HCT116 (cell line): ENCODE measurements around the gene ZNFX1. TPM values are rescaled to one million over a fixed set of nuclear protein-coding genes. Genes with fewer than 3 reads are reported as not detected.
"Not testable (repeated sequence)": the region's sequence is repeated elsewhere in the genome, so short reads cannot be mapped to it uniquely, and the experiment has no call there.

Experiments
- ATAC-seq: fragments of 200-7000 bp; cut with Tn5 transposase; 2 replicates; pipeline ENCODE4 v1.9.1; 2020; ENCODE audit warnings: mild to moderate bottlenecking, moderate library complexity
- BruUV-seq: library from RNA; stranded (reverse); fragments of 400-500 nt; replicated peaks from 2 replicates; lab custom pipeline; 2021; lab: Mats Ljungman, UMichigan
- CTCF ChIA-PET: fragments of 300-600 bp; sonication (Branson Sonifier 250); formaldehyde crosslinking; loops from one replicate; lab custom pipeline; 2021; ENCODE audit warnings: antibody characterized with exemption; lab: Charles Lee
- POLR2A ChIA-PET: fragments of 300-600, 350-600 bp; sonication (Branson Sonifier 250); formaldehyde crosslinking; loops from one replicate; lab custom pipeline; 2021; ENCODE audit warnings: antibody characterized with exemption; lab: Charles Lee
- RAD21 ChIA-PET, 2 experiments: fragments of 300-600 bp; sonication (Branson Sonifier 250); formaldehyde crosslinking; loops; one replicate each; lab custom pipeline; 2023; ENCODE audit warnings: low total read pairs in 2 of 2; ENCODE audit not compliant: uncharacterized antibody in 2 of 2, unreplicated experiment in 2 of 2, low non-redundant PET in 1 of 2; lab: Charles Lee
- DNase-seq: peaks from one replicate; pipeline ENCODE4 v3.0.0-alpha.2; 2010; ENCODE audit warnings: low read depth, low spot score
- H2AFZ ChIP-seq: fragments of 200-600 bp; shearing (Covaris generic), sonication (generic); 2 replicates; pipeline ENCODE4 v1.6.1; 2017; ENCODE audit warnings: low read depth, mixed run types, mixed read lengths, antibody characterized with exemption, low read length; ENCODE audit not compliant: poor library complexity, severe bottlenecking
- H3K27ac ChIP-seq: 2 replicates; pipeline ENCODE4 v1.5.1; 2012; ENCODE audit warnings: low read depth, low read length
- H3K27me3 ChIP-seq: fragments of 200-600 bp; sonication (generic); 2 replicates; pipeline ENCODE4 v1.6.1; 2016; ENCODE audit warnings: mixed run types, low read length, mixed read lengths; ENCODE audit not compliant: insufficient read depth
- H3K36me3 ChIP-seq, 2 experiments: fragments of 200-500 bp in 1 of 2; fragments of 200-600 bp in 1 of 2; sonication (Bioruptor generic) in 1 of 2; sonication (generic) in 1 of 2; 2 replicates each; pipeline versions ENCODE4 v1.5.1 to v1.6.1; 2014 to 2016; ENCODE audit warnings: low read length in 2 of 2, inconsistent platforms in 1 of 2, mixed read lengths in 1 of 2, mixed run types in 1 of 2; ENCODE audit not compliant: insufficient read depth in 2 of 2, control insufficient read depth in 1 of 2
- H3K4me1 ChIP-seq, 2 experiments: fragments of 200-600 bp in 1 of 2; sonication (generic) in 1 of 2; 2 replicates each; pipeline versions ENCODE4 v1.5.1 to v1.6.1; 2012 to 2017; ENCODE audit warnings: low read length in 2 of 2, inconsistent platforms in 1 of 2, mild to moderate bottlenecking in 1 of 2, mixed read lengths in 1 of 2, mixed run types in 1 of 2, moderate library complexity in 1 of 2; ENCODE audit not compliant: insufficient read depth in 2 of 2, control insufficient read depth in 1 of 2
- H3K4me2 ChIP-seq: fragments of 200-600 bp; sonication (generic); 2 replicates; pipeline ENCODE4 v1.6.1; 2017; ENCODE audit warnings: mixed run types, low read length, mixed read lengths
- H3K4me3 ChIP-seq, 2 experiments: fragments of 200-600 bp in 1 of 2; sonication (generic) in 1 of 2; replicated peaks in 1 of 2; 2 replicates each; pipeline ENCODE4 v1.5.1; 2011 to 2016; ENCODE audit warnings: low read length in 2 of 2, control low read depth in 1 of 2, low read depth in 1 of 2, mild to moderate bottlenecking in 1 of 2, mixed read lengths in 1 of 2, mixed run types in 1 of 2
- H3K79me2 ChIP-seq: fragments of 200-600 bp; sonication (generic); 2 replicates; pipeline ENCODE4 v1.6.1; 2017; ENCODE audit warnings: mild to moderate bottlenecking, mixed run types, low read length, moderate library complexity, mixed read lengths; ENCODE audit not compliant: insufficient read depth
- H3K9ac ChIP-seq: fragments of 200-600 bp; sonication (generic); 2 replicates; pipeline ENCODE4 v1.6.1; 2016; ENCODE audit warnings: low read length, mixed read lengths
- H3K9me2 ChIP-seq: fragments of 200-600 bp; sonication (generic), shearing (Covaris generic); 2 replicates; pipeline ENCODE4 v1.6.1; 2017; ENCODE audit warnings: mixed run types, mild to moderate bottlenecking, moderate library complexity; ENCODE audit not compliant: insufficient read depth
- H3K9me3 ChIP-seq, 2 experiments: fragments of 200-500 bp in 1 of 2; fragments of 200-600 bp in 1 of 2; sonication (Bioruptor generic) in 1 of 2; sonication (generic) in 1 of 2; 2 replicates each; pipeline ENCODE4 v1.6.1; 2014 to 2017; ENCODE audit warnings: low read length in 2 of 2, mixed read lengths in 2 of 2, inconsistent platforms in 1 of 2, low read depth in 1 of 2, mild to moderate bottlenecking in 1 of 2, mixed run types in 1 of 2, moderate library complexity in 1 of 2; ENCODE audit not compliant: control insufficient read depth in 1 of 2, insufficient read depth in 1 of 2
- H4K20me1 ChIP-seq: fragments of 200-600 bp; sonication (generic), shearing (Covaris generic); 2 replicates; pipeline ENCODE4 v1.6.1; 2017; ENCODE audit warnings: mixed run types, mild to moderate bottlenecking, moderate library complexity; ENCODE audit not compliant: insufficient read depth
- ATF3 ChIP-seq: IDR thresholded peaks from 2 replicates; pipeline ENCODE4 v1.6.1; 2012
- EZH2 ChIP-seq: fragments of 200-600 bp; sonication (generic); IDR thresholded peaks from 2 replicates; pipeline ENCODE4 v1.6.1; 2017; ENCODE audit warnings: antibody characterized with exemption, mixed run types
- EZH2phosphoT487 ChIP-seq: fragments of 200-600 bp; IDR thresholded peaks from 2 replicates; pipeline ENCODE4 v1.6.1; 2018; ENCODE audit warnings: antibody characterized with exemption, borderline replicate concordance
- JUND ChIP-seq: IDR thresholded peaks from 2 replicates; pipeline ENCODE4 v1.6.1; 2012
- MAX ChIP-seq: IDR thresholded peaks from 2 replicates; pipeline ENCODE4 v1.6.1; 2012
- POLR2A ChIP-seq: IDR thresholded peaks from 2 replicates; pipeline ENCODE4 v1.7.0; 2011; ENCODE audit warnings: borderline replicate concordance; ENCODE audit not compliant: insufficient read depth, insufficient read length; ENCODE audit errors: extremely low read depth
- REST ChIP-seq: IDR thresholded peaks from 2 replicates; pipeline ENCODE4 v1.6.1; 2012; ENCODE audit warnings: low read depth
- SIN3A ChIP-seq: IDR thresholded peaks from 2 replicates; pipeline ENCODE4 v1.6.1; 2012; ENCODE audit warnings: low read depth
- SP1 ChIP-seq: IDR thresholded peaks from 2 replicates; pipeline ENCODE4 v1.6.1; 2012; ENCODE audit warnings: low read depth
- SRF ChIP-seq: IDR thresholded peaks from 2 replicates; pipeline ENCODE4 v1.6.1; 2012; ENCODE audit warnings: low read depth
- TCF7L2 ChIP-seq: IDR thresholded peaks from 2 replicates; pipeline ENCODE4 v1.7.0; 2011; ENCODE audit warnings: borderline replicate concordance, inconsistent platforms; ENCODE audit not compliant: insufficient read depth, insufficient read length; ENCODE audit errors: extremely low read depth
- YY1 ChIP-seq: IDR thresholded peaks from 2 replicates; pipeline ENCODE4 v1.6.1; 2011; ENCODE audit warnings: low read length, low read depth, moderate library complexity, mild to moderate bottlenecking; ENCODE audit not compliant: insufficient replicate concordance; ENCODE audit errors: extremely low read depth
- intact Hi-C: fragments of 100-400 bp; cut with micrococcal nuclease; formaldehyde crosslinking; loops from 2 replicates; pipeline ENCODE4 v1.10.0; 2022
- total RNA-seq: library from RNA; stranded (reverse); gene quantifications from one replicate; pipeline ENCODE4 v1.2.1, GENCODE V29; 2021; ENCODE audit not compliant: unreplicated experiment

The ZNFX1 gene
- total RNA-seq, 1 experiment from 2014 or later: 24.1 TPM

DNA sequence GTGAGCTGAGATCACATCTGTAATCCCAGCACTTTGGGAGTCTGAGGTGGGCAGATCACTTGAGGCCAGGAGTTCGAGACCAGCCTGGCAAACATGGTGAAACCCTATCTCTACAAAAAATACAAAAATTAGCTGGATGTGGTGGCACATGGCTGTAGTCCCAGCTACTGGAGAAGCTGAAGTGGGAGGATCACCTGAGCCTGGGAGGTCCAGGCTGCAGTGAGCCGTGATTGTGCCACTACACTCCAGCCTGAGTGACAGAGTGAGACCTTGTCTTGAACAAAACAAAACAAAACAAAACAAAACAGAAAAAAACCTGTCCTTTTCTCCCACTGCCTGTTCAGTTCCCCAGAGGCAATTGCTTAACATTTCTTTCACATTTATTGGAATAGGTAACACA lies 36.2 kb upstream of the ZNFX1 start:
- ATAC-seq, CTCF ChIA-PET, H3K9me2 ChIP-seq, POLR2A ChIA-PET, H3K27me3 ChIP-seq, H3K4me3 ChIP-seq, H3K4me1 ChIP-seq, intact Hi-C loops, H4K20me1 ChIP-seq, H3K79me2 ChIP-seq, H2AFZ ChIP-seq, H3K4me2 ChIP-seq, H3K9ac ChIP-seq, H3K9me3 ChIP-seq, RAD21 ChIA-PET, H3K36me3 ChIP-seq, DNase-seq, H3K27ac ChIP-seq, BruUV-seq: not testable (repeated sequence)

- Histone ChIP-seq H3K9ac (no peak overlapping the region), H4K20me1 (no peaks in the 10 kb centered on the region), H3K4me3 (no peak overlapping the region), H3K27me3 (peaks cover 7% of the 10 kb centered on the region; the same call in 1 of the 2 replicates), H3K9me2 (no peaks in the 10 kb centered on the region), H3K27ac (no peak overlapping the region), H2AFZ (no peak overlapping the region), H3K36me3 (no peaks in the 10 kb centered on the region), H3K9me3 (peaks cover 0 to 7% of the 10 kb centered on the region in 2 experiments; a peak in 1 of 4 replicates), H3K79me2 (no peaks in the 10 kb centered on the region), H3K4me2 (no peak overlapping the region), H3K4me1 (no peaks in the 10 kb centered on the region)
- BruUV-seq: no TSS peak
- POLR2A ChIA-PET: no interaction called here
- DNase-seq: no peak
- no peak for ATAC-seq
- CTCF ChIA-PET: no interaction called here
- RAD21 ChIA-PET: no interaction called here
- TF ChIP-seq JUND (no peak), ATF3 (no peak), REST (no peak), SIN3A (no peak), EZH2phosphoT487 (no peak), EZH2 (no peak), YY1 (no peak), TCF7L2 (no peak), SRF (no peak), MAX (no peak), POLR2A (no peak), SP1 (no peak)
- intact Hi-C loops: no loop called here
Measured at GRCh38 chr20:49313283-49313682, 35.4 kb upstream of the ZNFX1 start.
